DMS153 treated with DMSO at 0.1 percent for 48 hours (cell line): ENCODE results near the gene PARVA.

Experiments
- DNase-seq: peaks from one replicate; lab custom pipeline; 2025; ENCODE audit not compliant: unreplicated experiment; lab: John Stamatoyannopoulos, UW

The PARVA gene

GRCh38 chr11:12544986-12545775, 167.8 kb downstream of the PARVA start:
- no peak for DNase-seq

- no peak for DNase-seq
These were observed 168.8 kb downstream of the PARVA start for GRCh38 chr11:12546122-12546521.

- DNase-seq = no peak
These were observed 169.3 kb downstream of the PARVA start for GRCh38 chr11:12546660-12547059.

DNA sequence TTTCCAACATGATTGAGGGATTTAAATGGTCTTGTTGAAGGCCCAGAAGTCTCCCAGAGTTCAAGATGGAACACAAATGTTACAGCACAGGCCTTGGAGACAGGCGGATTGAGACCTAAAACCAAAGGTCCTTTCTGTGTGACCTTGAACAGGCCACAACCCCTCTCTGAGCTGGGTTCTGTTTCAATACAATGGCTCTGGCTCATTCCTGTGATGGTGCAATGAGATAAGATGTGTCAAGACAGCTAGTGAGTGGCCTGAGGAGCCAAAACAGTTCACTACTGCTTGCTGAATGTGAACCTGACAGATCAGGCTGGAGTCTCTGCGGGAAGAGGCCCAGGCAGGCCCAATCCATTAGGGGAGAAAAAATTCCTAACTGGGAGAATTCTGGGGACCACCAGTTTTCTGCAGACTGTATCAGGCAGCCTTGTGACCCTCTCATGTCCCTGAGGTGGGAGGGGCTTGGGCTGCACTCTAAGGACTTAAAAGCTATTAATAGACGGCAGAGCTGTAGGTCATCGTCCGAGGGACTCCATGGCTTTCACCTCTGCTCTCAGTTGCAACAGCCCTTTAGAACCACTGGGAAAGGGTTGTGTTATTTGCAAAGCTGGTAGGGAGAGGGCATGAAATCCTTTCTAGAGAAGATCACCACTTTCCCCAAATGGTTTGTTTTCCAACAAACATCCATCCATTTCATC, 170.7 kb downstream of the PARVA start:
- no peak for DNase-seq

DNA sequence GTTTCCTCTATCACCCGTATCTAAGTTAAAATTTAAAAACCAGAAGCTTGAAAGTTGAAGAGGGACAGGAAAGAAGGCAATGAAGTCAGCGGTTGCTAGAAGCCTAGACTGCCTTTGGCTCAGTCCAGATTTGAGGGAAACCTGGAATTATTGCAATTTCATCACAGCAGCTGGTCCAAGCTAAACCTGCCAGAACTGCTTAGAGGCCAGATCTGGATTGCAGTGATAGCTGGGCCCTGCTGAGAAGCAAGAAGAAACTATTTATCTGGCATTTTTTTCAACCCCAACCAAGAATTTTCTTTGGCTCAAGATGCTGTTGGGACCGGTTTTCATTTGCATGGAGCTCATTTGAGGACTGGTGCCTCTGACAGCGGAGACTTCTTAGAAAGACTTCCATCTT, 175.3 kb downstream of the PARVA start:
- DNase-seq = no peak

DNA sequence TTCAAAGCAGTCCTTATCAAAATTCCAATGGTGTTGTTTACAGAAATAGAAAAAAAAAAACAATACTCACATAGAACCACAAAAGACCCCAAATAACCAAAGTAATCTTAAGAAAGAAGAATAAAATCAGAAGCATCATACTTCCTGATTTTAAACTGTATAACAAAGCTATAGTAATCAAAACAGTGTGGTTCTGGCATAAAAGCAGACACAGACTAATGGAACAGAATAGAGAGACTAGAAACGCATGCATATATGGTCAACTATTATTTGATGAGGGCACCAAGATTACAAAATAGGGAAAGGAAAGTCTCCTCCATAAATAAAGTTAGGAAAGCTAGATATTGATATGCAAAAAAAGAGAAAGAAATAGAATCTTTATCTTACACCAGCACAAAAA, 176.8 kb downstream of the PARVA start:
- no peak for DNase-seq

DNA sequence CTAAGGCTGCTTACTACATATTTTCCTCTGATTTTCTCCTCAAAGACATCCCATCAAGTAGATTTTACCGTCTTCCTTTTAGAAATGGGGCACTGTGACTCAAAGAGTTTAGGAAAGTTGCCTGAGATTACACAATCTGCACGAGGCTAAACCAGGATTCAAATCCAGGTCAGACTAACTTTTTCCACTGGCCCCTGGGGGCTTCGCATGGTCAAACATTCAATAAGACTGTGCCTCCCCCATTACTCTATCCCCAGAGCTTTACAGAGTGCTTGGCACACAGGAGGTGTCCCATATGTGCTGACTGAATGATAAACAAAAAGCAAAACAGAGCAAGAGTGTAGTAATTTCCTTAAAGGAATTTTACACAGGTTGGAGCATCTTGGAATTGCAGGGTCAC, 178.8 kb downstream of the PARVA start:
- DNase-seq = no peak

DNA sequence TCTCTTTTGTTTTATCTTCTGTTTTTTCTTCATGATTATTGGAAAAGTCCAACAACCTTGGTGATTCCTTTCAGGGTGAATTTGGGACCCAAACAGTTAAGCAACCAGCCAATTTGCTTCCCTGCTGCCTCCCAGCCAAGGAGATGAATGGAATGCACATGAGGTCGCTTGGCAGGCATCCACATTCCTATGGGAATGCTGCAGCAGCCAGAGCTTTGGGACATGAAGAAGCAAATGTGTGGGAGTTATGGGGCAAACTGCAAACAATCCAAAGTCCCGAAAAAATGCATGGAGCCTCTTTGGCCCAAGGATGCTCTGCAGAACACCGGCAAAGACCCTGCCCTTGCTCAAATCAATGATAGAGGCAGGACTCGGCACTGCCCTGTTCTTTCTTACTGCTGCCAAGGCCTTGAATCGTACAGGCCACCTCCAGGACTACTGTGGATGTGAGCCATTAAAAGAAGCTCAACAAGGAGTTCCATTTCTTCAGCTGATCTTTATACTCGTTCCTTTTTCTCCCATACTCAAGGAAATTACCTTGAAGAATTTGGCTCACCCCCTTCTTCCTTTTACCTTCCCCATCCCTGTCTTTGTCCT, 179.5 kb downstream of the PARVA start:
- no peak for DNase-seq

DNA sequence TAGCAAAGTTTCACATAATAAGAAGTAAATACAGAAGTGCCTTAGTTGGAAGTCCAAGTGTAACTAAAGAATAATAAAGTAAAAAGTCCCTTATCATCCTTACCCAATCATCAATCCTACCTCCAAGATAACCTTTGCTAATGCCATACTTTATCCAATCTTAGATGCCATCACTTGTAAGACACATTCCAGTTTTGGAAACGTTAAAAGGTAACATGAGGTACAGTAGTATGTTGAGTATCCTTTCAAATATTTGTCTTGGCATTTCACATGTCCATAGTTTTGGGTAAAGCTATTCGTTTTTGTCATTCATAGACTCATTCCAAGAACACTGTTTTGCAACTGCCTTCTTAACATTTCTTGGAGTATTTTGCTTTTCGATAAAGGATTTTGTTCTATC, 181.6 kb downstream of the PARVA start:
- no peak for DNase-seq

- DNase-seq = no peak
These were observed 183.0 kb downstream of the PARVA start for GRCh38 chr11:12560362-12560761.

GRCh38 chr11:12560861-12561260, 183.5 kb downstream of the PARVA start:
- no peak for DNase-seq

- no peak for DNase-seq
These were observed 186.6 kb downstream of the PARVA start for GRCh38 chr11:12564012-12564411.

DNA sequence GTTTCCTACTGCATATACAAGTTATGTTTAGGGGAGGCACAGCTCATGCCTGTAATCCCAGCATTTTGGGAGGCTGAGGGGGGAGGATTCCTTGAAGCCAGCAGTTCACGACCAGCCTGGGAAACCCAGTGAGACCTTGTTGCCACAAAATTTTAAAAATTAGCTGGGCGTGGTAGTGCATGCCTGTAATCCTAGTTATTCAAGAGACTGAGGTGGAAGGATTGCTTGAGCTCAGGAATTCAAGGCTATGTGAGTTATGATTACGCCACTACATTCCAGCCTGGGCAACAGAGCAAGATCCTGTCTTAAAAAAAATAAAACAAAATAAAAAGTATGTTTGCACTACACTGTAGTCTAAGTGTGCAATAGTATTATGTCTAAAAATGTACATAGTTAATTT, 188.0 kb downstream of the PARVA start:
- no peak for DNase-seq

- no peak for DNase-seq
These were observed 190.5 kb downstream of the PARVA start for GRCh38 chr11:12567746-12568460.

- no peak for DNase-seq
These were observed 192.4 kb downstream of the PARVA start for GRCh38 chr11:12569499-12570425.

- DNase-seq = no peak
These were observed 196.5 kb downstream of the PARVA start for GRCh38 chr11:12573707-12574485.

DNA sequence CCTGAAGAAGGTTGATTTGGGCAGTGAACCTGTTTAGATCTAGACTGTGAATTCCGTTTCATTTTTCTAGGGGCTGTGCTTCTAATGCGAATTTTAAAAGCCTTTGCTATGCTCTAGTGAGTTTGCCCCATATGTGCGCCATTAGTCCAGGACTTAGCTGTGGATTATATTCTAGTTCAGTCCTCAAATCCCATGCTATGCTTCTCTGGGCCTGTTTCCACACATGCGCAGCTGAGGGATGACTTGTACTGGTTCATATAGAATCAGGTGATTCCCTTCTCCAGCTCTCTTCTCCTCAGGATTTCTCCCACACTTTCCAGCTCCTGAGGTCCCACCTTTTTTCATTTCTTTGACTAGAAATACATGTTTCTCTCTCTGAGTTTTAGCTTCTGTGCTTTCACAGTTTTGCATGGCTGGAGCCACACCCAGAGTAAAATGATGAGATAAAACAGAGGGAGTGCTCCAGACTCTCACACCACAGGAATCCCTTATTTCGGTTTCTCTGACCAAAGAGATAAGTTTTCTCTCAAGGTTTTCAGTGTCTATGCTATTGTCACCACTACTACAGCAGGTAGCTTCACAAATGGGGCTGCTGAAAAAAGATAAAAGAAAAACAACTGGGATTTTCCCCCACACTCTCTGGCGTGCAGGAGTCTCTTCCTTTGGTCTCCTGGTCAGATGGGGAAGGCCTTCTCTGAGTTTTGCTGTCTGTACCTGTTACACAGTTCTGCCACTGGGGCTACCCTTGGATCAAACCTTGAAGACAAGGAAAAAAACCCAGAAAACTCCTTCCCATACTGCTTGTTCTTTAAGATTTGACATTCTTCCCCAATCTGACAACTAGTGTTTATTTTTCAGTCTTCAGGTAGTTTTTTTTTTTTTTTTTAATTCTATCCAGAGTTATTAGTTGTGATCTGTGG, 200.6 kb downstream of the PARVA start:
- DNase-seq = no peak

DNA sequence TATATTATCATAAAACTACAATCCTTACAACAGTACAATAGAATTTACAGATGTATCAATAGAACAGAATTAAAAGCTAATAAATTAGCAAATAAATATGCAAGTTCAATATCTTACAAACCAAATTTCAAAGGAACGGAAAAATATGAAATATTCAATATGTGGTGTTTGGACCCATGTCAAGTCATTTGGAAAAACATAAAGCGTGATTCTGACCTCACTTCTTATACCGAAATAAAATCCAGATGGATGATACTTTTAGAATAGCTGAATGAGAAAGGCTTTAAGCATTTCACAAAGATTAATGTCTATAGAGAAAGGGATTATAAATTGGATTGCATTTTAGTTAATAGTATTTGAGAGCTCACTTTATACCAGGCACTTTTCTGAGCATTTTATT, 204.0 kb downstream of the PARVA start:
- no peak for DNase-seq

GRCh38 chr11:12581923-12582322, 204.6 kb downstream of the PARVA start:
- no peak for DNase-seq
